NCI-H524 treated with DMSO at 0.1 percent for 48 hours (cell line): ENCODE measurements around the gene GLIS2.

ENCODE experiments used
- DNase-seq: peaks from one replicate; lab custom pipeline; 2025; lab: John Stamatoyannopoulos, UW

The GLIS2 gene

GRCh38 chr16:4383591-4384444, 68.0 kb downstream of the GLIS2 start:
- no peak for DNase-seq

DNA sequence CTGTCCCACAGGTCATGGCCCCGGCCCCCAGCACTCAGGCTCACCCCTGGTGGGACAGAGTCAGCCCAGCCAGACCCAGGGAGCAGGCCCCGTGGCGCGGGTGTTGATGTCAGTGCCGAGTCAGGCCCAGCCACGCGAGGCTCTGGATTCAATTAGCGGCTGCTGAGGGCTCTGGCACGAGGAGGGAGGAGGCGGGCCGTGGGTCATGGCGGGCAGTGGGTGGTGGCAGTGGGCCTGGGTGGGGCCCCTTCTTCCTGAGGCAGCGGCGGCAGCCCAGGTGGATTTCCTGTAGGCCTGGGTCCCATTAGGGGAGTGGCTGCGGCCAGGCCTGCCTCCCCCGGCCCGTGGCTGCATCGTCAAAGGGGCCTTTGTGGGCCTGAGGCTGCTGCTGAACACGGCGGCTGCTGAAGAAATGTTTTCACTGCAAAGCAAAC, 68.7 kb downstream of the GLIS2 start:
- no peak for DNase-seq

DNA sequence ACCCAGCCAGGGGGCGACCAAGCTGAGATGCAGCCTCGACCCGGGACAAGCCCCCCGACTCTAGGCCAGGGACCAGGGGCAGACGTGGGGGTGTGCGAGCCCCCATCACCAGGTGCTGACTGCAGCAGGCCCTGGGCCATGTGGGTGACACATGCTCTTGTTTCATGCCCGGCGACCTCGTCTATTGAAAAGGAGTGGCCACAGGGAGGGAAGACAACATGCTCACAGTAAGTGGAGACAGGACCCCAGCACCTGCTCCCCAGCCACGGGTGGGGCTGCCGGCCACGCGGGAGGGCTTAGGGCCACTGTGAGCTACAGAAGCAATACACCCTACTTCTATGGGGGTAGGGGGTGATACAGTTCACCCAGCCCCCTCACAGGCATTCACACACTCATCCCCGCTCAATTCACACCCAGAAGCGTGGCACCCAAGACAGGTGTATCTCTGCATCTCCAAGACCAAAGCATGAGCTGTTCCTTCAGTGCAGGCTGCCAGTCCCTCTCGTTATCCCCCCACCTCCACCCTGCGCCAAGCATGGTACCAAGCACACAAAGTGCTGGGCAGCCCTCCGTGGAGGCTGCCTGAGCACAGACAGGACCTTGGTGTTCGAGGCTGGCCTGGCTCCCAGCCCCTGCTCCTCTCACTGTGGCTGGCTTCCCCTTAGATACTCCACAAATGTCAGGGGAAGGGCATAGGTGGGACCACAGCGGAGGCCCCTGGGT, 69.4 kb downstream of the GLIS2 start:
- DNase-seq = no peak

GRCh38 chr16:4385789-4386450, 70.1 kb downstream of the GLIS2 start:
- no peak for DNase-seq

DNA sequence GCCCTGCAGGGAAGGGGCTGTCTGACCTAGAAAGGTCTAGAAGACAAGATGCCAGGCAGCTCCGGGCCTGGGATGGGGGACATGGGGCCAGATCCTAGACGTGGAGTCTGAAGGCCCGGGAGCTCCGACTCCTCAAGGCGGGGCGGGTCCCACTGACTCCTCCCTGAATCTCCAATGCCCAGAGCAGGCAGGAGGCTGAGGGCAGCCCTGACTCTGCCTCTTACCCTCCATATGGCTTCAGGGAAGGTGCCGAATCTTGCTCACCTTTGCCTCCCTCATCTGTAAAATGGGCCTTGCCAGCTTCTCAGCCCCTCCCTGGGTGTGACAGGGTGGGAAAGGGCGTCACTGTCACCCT, 70.6 kb downstream of the GLIS2 start:
- DNase-seq = no peak

DNA sequence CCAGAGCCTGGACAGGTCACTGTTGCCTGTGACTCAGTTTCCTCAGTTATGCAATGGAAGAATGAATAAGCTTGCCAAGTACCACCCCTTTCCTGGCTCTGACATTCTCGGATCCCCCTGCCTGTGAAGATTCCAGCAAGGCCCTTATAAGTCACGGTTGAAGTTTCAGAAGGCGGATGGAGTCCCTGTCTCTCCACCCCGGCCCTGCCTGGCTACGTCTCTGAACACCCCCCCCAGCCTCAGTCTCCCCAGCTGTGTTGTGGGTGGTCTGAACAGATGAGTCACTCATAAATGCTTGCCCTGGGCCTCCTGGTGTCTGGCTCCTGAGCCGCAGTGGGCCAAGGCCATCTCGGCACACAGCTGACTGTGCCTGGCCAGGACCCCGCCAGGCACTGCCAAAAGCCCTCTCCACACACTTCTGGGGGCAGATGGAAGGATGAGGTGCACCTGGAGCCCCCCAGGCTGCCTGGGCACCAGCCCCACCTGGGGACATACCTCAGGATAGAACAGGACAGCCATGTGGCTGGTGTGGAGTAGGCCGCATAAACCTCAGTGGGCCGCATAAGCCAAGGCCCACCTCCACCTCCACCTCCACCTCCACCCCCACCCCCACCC, 71.2 kb downstream of the GLIS2 start:
- no peak for DNase-seq

DNA sequence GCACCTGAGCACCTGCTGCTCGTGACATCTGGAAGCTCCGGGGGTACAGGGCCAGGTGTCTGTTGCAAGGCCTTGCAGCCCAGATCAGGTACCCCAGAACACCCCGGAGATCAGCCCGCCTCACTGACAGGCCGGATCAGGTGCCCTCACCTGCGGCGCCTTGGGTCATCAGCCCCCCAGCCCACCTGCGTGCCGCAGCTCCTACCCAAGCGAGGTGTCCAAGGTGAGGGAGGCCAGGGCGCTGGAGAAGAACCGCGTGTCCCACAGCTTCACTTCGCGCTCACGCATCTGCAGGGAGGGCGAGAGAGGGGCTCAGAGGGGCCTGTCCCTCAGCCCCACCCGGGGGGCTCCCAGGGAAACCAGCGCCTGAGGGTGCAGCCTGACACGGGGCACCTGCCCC, 71.9 kb downstream of the GLIS2 start:
- DNase-seq = no peak

GRCh38 chr16:4388271-4389021, 72.6 kb downstream of the GLIS2 start:
- DNase-seq = no peak
